Parathyroid adenoma (tissue), 2 donors: ENCODE data around the gene OLIG2.

ENCODE experiments used
- H2AFZ ChIP-seq: fragments of 300-600 bp; sonication (generic); one replicate; pipeline ENCODE4 v1.7.0; 2017; ENCODE audit warnings: antibody characterized with exemption, mild to moderate bottlenecking
- H3K27ac ChIP-seq: fragments of 300-600 bp; sonication (generic); one replicate; pipeline ENCODE4 v1.7.0; 2017
- H3K27me3 ChIP-seq: fragments of 300-600 bp; sonication (generic); one replicate; pipeline ENCODE4 v1.7.0; 2017; ENCODE audit warnings: low read length; ENCODE audit not compliant: control insufficient read depth, insufficient read depth
- H3K36me3 ChIP-seq: fragments of 300-600 bp; sonication (generic); one replicate; pipeline ENCODE4 v1.7.0; 2017; ENCODE audit warnings: low read length; ENCODE audit not compliant: control insufficient read depth, insufficient read depth
- H3K4me1 ChIP-seq: fragments of 300-600 bp; sonication (generic); one replicate; pipeline ENCODE4 v1.7.0; 2017; ENCODE audit warnings: control low read depth
- H3K4me2 ChIP-seq: fragments of 300-600 bp; sonication (generic); one replicate; pipeline ENCODE4 v1.7.0; 2017; ENCODE audit warnings: low read length
- H3K4me3 ChIP-seq: fragments of 300-600 bp; sonication (generic); one replicate; pipeline ENCODE4 v1.7.0; 2017; ENCODE audit warnings: low read depth, low read length
- H3K79me2 ChIP-seq: fragments of 300-600 bp; sonication (generic); one replicate; pipeline ENCODE4 v1.7.0; 2017; ENCODE audit warnings: control low read depth
- H3K9ac ChIP-seq: fragments of 300-600 bp; sonication (generic); one replicate; pipeline ENCODE4 v1.7.0; 2017; ENCODE audit warnings: mild to moderate bottlenecking
- H3K9me3 ChIP-seq: fragments of 300-600 bp; sonication (generic); one replicate; pipeline ENCODE4 v1.7.0; 2017; ENCODE audit warnings: low read length; ENCODE audit not compliant: control insufficient read depth
- CTCF ChIP-seq: fragments of 300-600 bp; sonication (generic); IDR thresholded peaks from one replicate; pipeline ENCODE4 v1.7.0; 2017; ENCODE audit warnings: antibody characterized with exemption, mild to moderate bottlenecking
- donor health status: primary hyperparathyroidism.

OLIG2 gene

GRCh38 chr21:33070998-33071769 is 45.4 kb downstream of the OLIG2 start:
- Histone ChIP-seq H3K4me1 (no peaks in the 10 kb centered on the region), H3K79me2 (no peaks in the 10 kb centered on the region), H3K36me3 (no peaks in the 10 kb centered on the region), H3K9ac (no peak overlapping the region), H2AFZ (no peak overlapping the region), H3K27me3 (no peaks in the 10 kb centered on the region), H3K4me3 (peak overlapping the region; percentile 45), H3K4me2 (peak overlapping the region; percentile 75), H3K9me3 (no peaks in the 10 kb centered on the region), H3K27ac (no peak overlapping the region)
- TF ChIP-seq CTCF, result no peak

GRCh38 chr21:33071770-33072306 is 46.1 kb downstream of the OLIG2 start:
- TF ChIP-seq CTCF, result no peak
- peak overlapping the region; percentile 45 for H3K4me3 ChIP-seq
- H3K27me3 ChIP-seq, result no peaks in the 10 kb centered on the region
- no peaks in the 10 kb centered on the region for H3K4me1 ChIP-seq
- no peak overlapping the region for H3K27ac ChIP-seq
- no peak overlapping the region for H3K9ac ChIP-seq
- H3K9me3 ChIP-seq, result no peaks in the 10 kb centered on the region
- peak overlapping the region; percentile 75 for H3K4me2 ChIP-seq
- H3K36me3 ChIP-seq, result no peaks in the 10 kb centered on the region
- H3K79me2 ChIP-seq, result no peaks in the 10 kb centered on the region
- no peak overlapping the region for H2AFZ ChIP-seq

- no peak for TF ChIP-seq CTCF
- H3K9me3 ChIP-seq, result no peaks in the 10 kb centered on the region
- no peaks in the 10 kb centered on the region for H3K27me3 ChIP-seq
- H3K27ac ChIP-seq, result no peak overlapping the region
- no peak overlapping the region for H3K9ac ChIP-seq
- H3K4me3 ChIP-seq, result no peak overlapping the region
- no peak overlapping the region for H3K4me2 ChIP-seq
- no peaks in the 10 kb centered on the region for H3K4me1 ChIP-seq
- no peaks in the 10 kb centered on the region for H3K79me2 ChIP-seq
- H2AFZ ChIP-seq, result no peak overlapping the region
- H3K36me3 ChIP-seq, result no peaks in the 10 kb centered on the region
Observed at GRCh38 chr21:33073636-33074035, 47.9 kb downstream of the OLIG2 start.

- Histone ChIP-seq H2AFZ (no peak overlapping the region), H3K27ac (no peak overlapping the region), H3K79me2 (no peaks in the 10 kb centered on the region), H3K9me3 (no peaks in the 10 kb centered on the region), H3K4me1 (no peaks in the 10 kb centered on the region), H3K36me3 (no peaks in the 10 kb centered on the region), H3K4me3 (no peak overlapping the region), H3K4me2 (no peak overlapping the region), H3K9ac (no peak overlapping the region), H3K27me3 (no peaks in the 10 kb centered on the region)
- no peak for TF ChIP-seq CTCF
Observed at GRCh38 chr21:33075128-33075527, 49.4 kb downstream of the OLIG2 start.
